HCEC 1CT (cell line): ENCODE data around the gene NMB.
A peak's percentile ranks its signal among the peaks of the same experiment; 100 is the strongest.
"Not testable (repeated sequence)": the region's sequence is repeated elsewhere in the genome, so short reads cannot be mapped to it uniquely, and the experiment has no call there.

ENCODE experiments used
- DNase-seq: peaks from one replicate; pipeline ENCODE4 v3.0.0-alpha.2; 2017

NMB gene

DNA sequence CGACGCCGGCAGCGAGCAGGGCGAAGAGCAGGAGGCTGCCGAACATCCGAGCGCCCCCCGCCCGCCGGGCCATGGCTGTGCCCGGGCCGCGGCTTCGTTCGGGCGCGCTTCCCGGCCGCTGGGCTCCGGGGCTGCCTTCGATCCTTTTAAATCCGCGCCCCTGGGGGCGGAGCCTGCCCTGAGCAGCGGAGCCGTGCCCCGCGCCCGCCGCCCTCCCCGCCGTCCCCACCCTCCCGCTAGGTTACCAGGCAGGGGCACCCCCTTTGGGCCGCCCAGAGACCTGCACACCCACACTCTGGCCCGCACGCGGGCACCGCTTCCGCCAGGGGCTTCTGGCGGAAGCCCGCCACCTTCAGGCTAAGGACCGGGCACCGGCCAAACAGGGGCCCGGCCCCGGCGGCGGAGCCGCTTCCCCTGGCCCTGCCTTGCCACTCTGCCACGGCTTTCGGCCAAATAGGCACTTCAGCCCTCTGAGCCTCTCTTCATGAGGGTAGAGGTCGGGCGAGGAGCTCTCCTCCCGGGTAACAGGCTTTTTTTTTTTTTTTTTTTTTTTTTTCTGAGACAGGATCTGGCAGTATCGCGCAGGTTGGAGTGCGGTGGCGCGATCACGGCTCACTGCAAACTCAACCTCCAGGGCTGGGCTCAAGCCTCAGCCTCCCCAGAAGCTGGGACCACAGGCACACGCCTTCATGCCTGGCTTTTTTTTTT is at the start of gene NMB:
NMB (minus strand) TSS at position 120 of the 708 bp plus-strand sequence; CDS start at position 73, 47 bp downstream.
- DNase-seq: peak; percentile 72

GRCh38 chr15:84703808-84704207 is 45.8 kb upstream of the NMB start:
- DNase-seq: no peak

DNA sequence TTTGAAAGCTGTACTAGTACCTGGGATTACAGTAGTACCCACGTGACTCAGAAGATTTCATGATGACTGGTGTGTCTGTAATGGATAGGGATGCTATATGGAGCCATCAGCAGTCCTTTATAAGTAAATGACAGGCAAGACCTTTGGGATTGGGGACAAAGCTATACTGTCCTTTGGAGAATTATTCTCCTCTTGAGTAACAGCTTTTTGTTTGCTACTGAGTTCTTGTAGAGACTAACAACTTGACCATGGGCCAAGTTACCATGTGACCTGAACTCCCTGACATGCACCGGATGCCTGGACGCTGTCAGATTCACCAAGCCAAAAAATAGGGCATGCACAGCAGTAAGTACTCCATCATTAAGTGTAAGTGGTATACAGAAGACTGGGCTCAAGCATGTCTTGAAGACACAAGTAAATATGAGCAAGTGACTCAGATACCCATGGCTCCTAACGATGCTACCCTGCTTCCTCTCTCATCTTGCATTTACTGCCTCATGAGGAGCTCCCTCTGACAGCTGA is 45.0 kb upstream of the NMB start:
- DNase-seq: peak; percentile 16

DNA sequence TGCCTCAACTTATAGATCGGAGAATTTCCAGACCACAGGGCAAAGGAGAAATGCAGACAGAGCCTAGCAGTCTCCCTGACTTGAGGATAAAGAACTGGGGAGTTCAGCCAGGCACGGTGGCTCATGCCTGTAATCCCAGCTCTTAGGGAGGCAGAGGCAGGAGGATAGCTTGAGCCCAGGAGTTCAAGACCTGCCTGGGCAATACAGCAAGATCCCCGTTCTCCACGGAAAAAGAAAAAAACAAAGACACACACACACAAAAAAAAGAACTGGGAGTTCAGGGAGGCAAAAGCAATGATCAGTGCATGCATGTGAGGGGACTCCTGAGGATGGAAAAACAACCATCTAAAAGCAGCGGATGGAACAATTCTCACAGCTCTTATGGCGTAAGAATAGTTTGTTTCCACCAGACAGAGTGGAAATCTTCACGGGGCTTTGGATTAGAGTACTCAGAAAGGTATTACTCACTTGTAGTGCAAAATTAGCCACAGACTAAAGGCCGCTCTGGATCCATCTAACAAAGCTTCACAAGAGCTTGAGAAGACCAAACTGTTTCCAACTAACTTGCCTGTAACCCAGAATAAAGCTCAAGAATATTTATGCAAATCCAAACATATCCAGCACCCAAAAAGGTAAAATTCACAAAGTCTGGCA is 41.7 kb upstream of the NMB start:
- no peak for DNase-seq

DNA sequence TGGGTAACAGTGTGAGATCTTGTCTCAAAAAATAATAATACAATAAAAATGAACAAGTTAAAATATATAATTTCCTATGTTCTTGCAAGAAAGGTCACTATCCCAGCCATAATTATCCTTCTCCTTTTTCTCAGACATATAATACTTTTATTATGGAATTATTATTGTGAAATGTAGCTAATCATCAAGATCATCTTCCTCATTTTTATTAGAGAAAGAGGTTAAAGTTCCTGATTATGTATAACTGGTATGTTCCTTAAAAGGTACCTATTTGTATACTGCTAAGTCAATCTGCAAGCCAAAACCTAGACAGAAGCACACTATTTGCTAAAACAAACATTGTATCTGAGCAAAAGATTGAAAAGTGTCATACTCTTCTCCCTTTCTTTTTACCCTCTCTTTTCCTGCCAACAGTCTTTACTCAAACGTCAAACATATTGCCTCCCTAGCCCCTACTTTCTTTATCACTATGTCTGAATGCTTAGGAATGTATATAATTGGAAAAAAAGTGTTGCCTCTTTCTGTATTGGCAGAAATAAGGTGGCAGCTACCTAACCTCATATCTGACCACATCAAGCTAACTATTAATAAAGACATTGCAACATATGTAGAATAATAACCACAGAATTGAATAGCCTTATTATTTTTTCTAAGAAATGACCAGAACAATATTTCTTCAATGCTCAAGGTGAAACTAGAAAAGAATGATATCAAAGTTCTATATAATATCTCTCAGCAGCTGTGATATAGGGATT is 39.4 kb upstream of the NMB start:
- DNase-seq: no peak

DNA sequence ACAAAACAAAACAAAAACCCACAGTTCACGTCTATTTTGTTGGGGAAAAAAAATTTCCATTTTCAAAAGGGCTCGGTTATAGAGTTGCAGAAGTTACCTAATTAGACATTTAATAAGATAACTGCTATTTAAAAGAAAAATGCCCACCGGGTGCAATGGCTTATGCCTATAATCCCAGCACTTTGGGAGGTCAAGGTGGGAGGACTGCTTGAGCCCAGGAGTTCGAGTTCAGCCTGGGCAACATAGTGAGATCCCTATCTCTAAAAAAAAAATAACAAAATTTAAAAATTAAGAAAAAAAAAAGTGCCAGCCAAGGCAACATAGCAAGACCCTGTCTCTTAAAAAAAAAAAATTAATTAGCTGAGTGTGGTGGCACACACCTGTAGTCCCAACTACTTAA is 38.8 kb upstream of the NMB start:
- no peak for DNase-seq

DNA sequence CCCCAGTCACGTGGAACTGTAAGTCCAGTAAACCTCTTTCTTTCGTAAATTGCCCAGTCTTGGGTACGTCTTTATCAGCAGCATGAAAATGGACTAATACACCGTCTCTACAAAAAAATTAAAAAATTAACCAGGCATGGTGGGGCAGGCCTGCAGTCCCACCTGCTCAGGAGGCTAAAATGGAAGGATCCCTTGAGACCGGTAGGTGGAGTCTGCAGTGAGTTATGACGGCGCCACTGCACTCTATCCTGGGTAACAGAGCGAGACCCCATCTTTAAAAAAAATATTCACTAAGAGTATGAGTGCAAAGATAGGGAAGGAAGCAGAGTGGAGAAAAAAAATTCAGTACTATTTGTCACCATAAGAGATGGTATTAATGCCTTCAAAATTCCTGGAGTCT is 32.3 kb upstream of the NMB start:
- no peak for DNase-seq

GRCh38 chr15:84689858-84690257 is 31.9 kb upstream of the NMB start:
- DNase-seq: no peak

DNA sequence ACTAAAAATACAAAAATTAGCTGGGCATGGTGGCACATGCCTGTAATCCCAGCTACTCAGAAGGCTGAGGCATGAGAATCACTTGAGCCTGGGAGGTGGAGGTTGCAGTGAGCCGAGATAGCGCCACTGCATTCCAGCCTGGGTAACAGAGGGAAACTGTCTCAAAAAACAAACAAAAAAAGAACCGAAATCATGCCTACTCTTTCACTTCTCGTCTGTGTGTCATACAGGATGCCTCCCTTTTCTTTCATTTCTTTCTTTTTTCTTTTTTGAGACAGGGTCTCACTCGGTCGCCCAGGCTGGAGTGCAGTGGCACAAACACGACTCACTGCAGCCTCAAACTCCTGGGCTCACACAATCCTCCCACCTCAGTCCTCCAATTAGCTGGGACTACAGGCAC is 28.4 kb upstream of the NMB start:
- not testable (repeated sequence) for DNase-seq

DNA sequence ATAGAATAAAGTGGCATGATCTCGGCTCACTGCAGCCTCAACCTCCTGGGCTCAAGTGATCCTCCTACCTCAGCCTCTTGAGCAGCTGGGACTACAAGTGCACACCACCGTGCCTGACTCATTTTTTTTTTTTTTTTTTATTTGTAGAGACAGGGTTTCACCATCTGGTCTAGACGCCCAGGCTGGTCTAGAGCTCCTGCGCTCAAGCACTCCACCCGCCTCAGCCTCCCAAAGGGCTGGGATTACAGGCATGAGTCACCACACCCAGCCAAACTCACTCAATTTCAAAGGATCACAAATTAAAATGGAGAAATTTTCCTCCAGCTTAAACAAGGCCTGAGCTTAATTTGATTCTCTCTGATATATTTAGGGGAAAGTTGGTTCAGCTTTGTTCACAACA is 27.3 kb upstream of the NMB start:
- peak; percentile 91 for DNase-seq

- peak; percentile 56 for DNase-seq
These were observed 26.1 kb upstream of the NMB start for GRCh38 chr15:84684092-84684491.

GRCh38 chr15:84681831-84682230 is 23.8 kb upstream of the NMB start:
- DNase-seq: no peak

DNA sequence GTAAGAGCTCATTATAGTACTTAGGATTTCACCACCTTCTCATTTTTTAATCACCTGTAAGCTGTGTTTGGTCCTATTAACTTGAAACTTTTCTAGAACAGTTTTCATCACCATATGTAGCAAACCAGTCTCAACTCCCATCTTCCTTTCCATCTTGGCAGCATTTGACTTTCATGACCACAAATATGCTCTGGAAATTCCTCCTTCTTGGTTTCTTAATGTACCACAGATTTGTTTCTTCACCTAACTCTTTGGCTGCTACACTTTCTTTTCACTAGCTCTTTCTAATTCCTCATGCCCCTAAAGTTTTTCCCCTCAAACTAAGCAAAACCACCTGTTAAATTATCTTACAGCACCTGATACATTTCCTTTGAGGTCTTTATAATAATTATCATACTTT is 13.2 kb upstream of the NMB start:
- DNase-seq: peak; percentile 65

GRCh38 chr15:84669726-84670125 is 11.7 kb upstream of the NMB start:
- no peak for DNase-seq

- no peak for DNase-seq
These were observed 10.4 kb upstream of the NMB start for GRCh38 chr15:84668221-84668982.

GRCh38 chr15:84666373-84666772 is 8.4 kb upstream of the NMB start:
- DNase-seq: no peak

DNA sequence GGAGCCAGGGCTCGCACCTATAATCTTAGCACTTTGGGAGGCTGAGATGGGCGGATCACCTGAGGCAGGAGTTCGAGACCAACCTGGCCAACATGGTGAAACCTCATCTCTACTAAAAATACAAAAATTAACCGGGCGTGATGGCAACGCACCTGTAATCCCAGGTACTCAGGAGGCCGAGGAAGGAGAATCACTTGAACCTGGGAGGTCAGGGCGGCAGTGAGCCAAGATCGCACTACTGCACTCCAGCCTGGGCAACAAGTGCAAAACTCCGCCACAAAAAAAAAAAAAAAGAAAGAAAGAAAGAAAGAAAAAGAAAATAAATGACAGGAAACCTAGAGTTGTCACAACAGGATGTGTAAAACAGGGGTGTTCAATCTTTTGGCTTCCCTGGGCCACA is 3.0 kb upstream of the NMB start:
- DNase-seq: no peak

GRCh38 chr15:84659904-84660781 is 2.1 kb upstream of the NMB start:
- DNase-seq: no peak

DNA sequence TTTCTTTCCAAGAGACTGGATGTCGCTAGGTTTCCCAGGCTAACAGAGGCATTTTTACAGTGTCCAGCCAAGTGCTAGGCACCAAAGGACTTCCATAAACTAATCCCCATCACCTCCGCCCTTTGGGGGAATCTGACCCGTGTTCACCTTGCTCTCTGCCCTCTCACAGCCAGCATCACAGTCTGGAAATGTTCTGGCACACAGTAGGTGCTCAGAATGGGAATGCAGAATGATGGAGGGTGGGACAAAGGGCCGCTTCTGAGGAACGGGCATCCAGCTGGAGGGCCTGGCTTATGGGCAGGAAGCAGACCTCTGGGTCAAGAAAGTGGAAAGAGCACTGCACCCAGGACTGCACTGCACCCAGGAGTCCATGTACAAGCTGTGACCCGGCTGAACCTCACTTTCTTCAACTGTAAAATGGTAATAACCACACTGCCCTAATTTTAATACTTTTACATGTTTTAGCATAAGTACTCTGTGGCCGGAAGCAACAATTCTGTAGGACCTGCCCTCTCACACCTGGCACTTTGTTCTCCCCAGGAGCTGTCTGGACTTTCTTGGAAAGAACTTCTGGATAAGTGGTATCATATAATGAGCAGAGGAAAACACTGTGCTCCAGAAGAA is 901 bp upstream of the NMB start:
- no peak for DNase-seq

- no peak for DNase-seq
These were observed 285 bp downstream of the NMB start for GRCh38 chr15:84657748-84658079.

GRCh38 chr15:84656972-84657371 is 1.0 kb downstream of the NMB start:
- no peak for DNase-seq
